Neutrophil (primary cell): Measurements from ENCODE around the gene ZFPM1.

Source experiments
- H3K27ac ChIP-seq: fragments of 200-600 bp; sonication (generic); 2 replicates; pipeline ENCODE4 v1.5.1; 2016; ENCODE audit warnings: mild to moderate bottlenecking, moderate library complexity
- H3K27me3 ChIP-seq: fragments of 200-600 bp; sonication (generic); 2 replicates; pipeline ENCODE4 v1.6.0; 2016; ENCODE audit warnings: mild to moderate bottlenecking
- H3K36me3 ChIP-seq: fragments of 200-600 bp; sonication (generic); 2 replicates; pipeline ENCODE4 v1.5.1; 2017
- H3K4me1 ChIP-seq, 2 experiments: fragments of 200-600 bp in 1 of 2; sonication (generic) in 1 of 2; 1 replicate in 1 of 2; 2 replicates in 1 of 2; pipeline versions ENCODE4 v1.5.1 to v1.6.1; 2013 to 2016; ENCODE audit warnings: low read depth in 1 of 2, low read length in 1 of 2, mild to moderate bottlenecking in 1 of 2, moderate library complexity in 1 of 2; ENCODE audit not compliant: control insufficient read depth in 1 of 2, insufficient read depth in 1 of 2
- H3K4me3 ChIP-seq, 2 experiments: fragments of 200-600 bp in 1 of 2; sonication (generic) in 1 of 2; 1 replicate in 1 of 2; 2 replicates in 1 of 2; pipeline ENCODE4 v1.5.1; 2013 to 2016; ENCODE audit warnings: low read depth in 1 of 2, low read length in 1 of 2, mild to moderate bottlenecking in 1 of 2, moderate library complexity in 1 of 2
- H3K9me3 ChIP-seq: fragments of 200-600 bp; sonication (generic); 2 replicates; pipeline ENCODE4 v1.5.1; 2016
- CTCF ChIP-seq: fragments of 200-600 bp; sonication (generic); IDR thresholded peaks from 2 replicates; pipeline ENCODE4 v1.5.1; 2016; ENCODE audit warnings: antibody characterized with exemption

The ZFPM1 gene

GRCh38 chr16:88508868-88509748 lies 56.0 kb downstream of the ZFPM1 start:
- H3K36me3 ChIP-seq: no peaks in the 10 kb centered on the region
- no peaks in the 10 kb centered on the region for H3K27me3 ChIP-seq
- H3K9me3 ChIP-seq: no peaks in the 10 kb centered on the region
- no peak for TF ChIP-seq CTCF
- H3K4me1 ChIP-seq: no peaks in the 10 kb centered on the region
- H3K4me3 ChIP-seq: no peak overlapping the region
- H3K27ac ChIP-seq: no peak overlapping the region

GRCh38 chr16:88509749-88510069 lies 56.6 kb downstream of the ZFPM1 start:
- no peak for TF ChIP-seq CTCF
- no peaks in the 10 kb centered on the region for H3K27me3 ChIP-seq
- no peaks in the 10 kb centered on the region for H3K4me1 ChIP-seq
- no peak overlapping the region for H3K4me3 ChIP-seq
- H3K9me3 ChIP-seq: no peaks in the 10 kb centered on the region
- no peaks in the 10 kb centered on the region for H3K36me3 ChIP-seq
- no peak overlapping the region for H3K27ac ChIP-seq

GRCh38 chr16:88510091-88510994 lies 57.3 kb downstream of the ZFPM1 start:
- H3K4me3 ChIP-seq: no peak overlapping the region
- TF ChIP-seq CTCF: no peak
- H3K36me3 ChIP-seq: no peaks in the 10 kb centered on the region
- H3K27ac ChIP-seq: no peak overlapping the region
- H3K4me1 ChIP-seq: no peaks in the 10 kb centered on the region
- H3K27me3 ChIP-seq: no peaks in the 10 kb centered on the region
- no peaks in the 10 kb centered on the region for H3K9me3 ChIP-seq

GRCh38 chr16:88511060-88511459 lies 58.0 kb downstream of the ZFPM1 start:
- Histone ChIP-seq H3K27ac (no peak overlapping the region), H3K36me3 (no peaks in the 10 kb centered on the region), H3K9me3 (no peaks in the 10 kb centered on the region), H3K4me1 (no peaks in the 10 kb centered on the region), H3K27me3 (no peaks in the 10 kb centered on the region), H3K4me3 (no peak overlapping the region)
- no peak for TF ChIP-seq CTCF

GRCh38 chr16:88511906-88512305 lies 58.8 kb downstream of the ZFPM1 start:
- Histone ChIP-seq H3K9me3 (no peaks in the 10 kb centered on the region), H3K4me1 (no peaks in the 10 kb centered on the region), H3K36me3 (no peaks in the 10 kb centered on the region), H3K27me3 (no peaks in the 10 kb centered on the region), H3K4me3 (no peak overlapping the region), H3K27ac (no peak overlapping the region)
- TF ChIP-seq CTCF: no peak
